Prostate gland (tissue), 2 donors: ENCODE results near the gene AFAP1L1.

Experiments
- CTCF ChIP-seq, 4 experiments: fragments of 200-600 bp in 2 of 4; fragments of 450-650 bp in 2 of 4; sonication (generic) in 2 of 4; IDR thresholded peaks; 1 replicate in 3 of 4; 2 replicates in 1 of 4; pipeline ENCODE4 v1.5.1; 2016 to 2019; ENCODE audit warnings: antibody characterized with exemption in 4 of 4, mild to moderate bottlenecking in 2 of 4, moderate library complexity in 2 of 4
- POLR2A ChIP-seq: fragments of 450-650 bp; IDR thresholded peaks from one replicate; pipeline ENCODE4 v1.6.1; 2016; ENCODE audit warnings: antibody characterized with exemption, mild to moderate bottlenecking

GRCh38 chr5:149278451-149279210, 7.0 kb downstream of the AFAP1L1 start:
- no peak for TF ChIP-seq CTCF (IDR thresholded peaks at IDR 0.05)
- TF ChIP-seq POLR2A = no peak
